Mesodermal cell (in vitro differentiated cells): Measurements from ENCODE around the gene RNF20. TPM values are rescaled to one million over a fixed set of nuclear protein-coding genes. Genes with fewer than 3 reads are reported as not detected.
A peak's percentile ranks its signal among the peaks of the same experiment; 100 is the strongest.

Source experiments
- H3K27ac ChIP-seq: 2 replicates; pipeline ENCODE4 v1.7.0; 2013; ENCODE audit warnings: mild to moderate bottlenecking, low read depth, low read length, moderate library complexity; ENCODE audit not compliant: severe bottlenecking
- H3K36me3 ChIP-seq: 2 replicates; pipeline ENCODE4 v1.7.1; 2013; ENCODE audit warnings: mild to moderate bottlenecking, low read length, moderate library complexity; ENCODE audit not compliant: control insufficient read depth, insufficient read depth
- H3K4me1 ChIP-seq: one replicate; pipeline ENCODE4 v1.7.1; 2013; ENCODE audit warnings: mild to moderate bottlenecking, low read length; ENCODE audit not compliant: insufficient read depth, control insufficient read depth, poor library complexity, severe bottlenecking
- H3K4me3 ChIP-seq: 2 replicates; pipeline ENCODE4 v1.7.0; 2013; ENCODE audit warnings: low read length, control low read depth, mild to moderate bottlenecking; ENCODE audit not compliant: insufficient read depth, poor library complexity, severe bottlenecking; ENCODE audit errors: extremely low read depth
- H3K9me3 ChIP-seq: 2 replicates; pipeline ENCODE4 v1.7.1; 2013; ENCODE audit warnings: mild to moderate bottlenecking, low read length, moderate library complexity; ENCODE audit not compliant: control insufficient read depth
- WGBS, 2 experiments: methylation state at CpG; one replicate each; pipeline ENCODE4 v1.1.5; 2013; ENCODE audit warnings: missing lambda C conversion rate in 2 of 2; ENCODE audit not compliant: insufficient coverage in 2 of 2; 5-methylcytosine and 5-hydroxymethylcytosine counted together
- polyA plus RNA-seq, 2 experiments: library from polyadenylated mRNA; stranded (reverse); fragments of 50-300 nt; gene quantifications; one replicate each; pipeline ENCODE4 v1.2.3, GENCODE V29; 2013

The RNF20 gene, protein sequence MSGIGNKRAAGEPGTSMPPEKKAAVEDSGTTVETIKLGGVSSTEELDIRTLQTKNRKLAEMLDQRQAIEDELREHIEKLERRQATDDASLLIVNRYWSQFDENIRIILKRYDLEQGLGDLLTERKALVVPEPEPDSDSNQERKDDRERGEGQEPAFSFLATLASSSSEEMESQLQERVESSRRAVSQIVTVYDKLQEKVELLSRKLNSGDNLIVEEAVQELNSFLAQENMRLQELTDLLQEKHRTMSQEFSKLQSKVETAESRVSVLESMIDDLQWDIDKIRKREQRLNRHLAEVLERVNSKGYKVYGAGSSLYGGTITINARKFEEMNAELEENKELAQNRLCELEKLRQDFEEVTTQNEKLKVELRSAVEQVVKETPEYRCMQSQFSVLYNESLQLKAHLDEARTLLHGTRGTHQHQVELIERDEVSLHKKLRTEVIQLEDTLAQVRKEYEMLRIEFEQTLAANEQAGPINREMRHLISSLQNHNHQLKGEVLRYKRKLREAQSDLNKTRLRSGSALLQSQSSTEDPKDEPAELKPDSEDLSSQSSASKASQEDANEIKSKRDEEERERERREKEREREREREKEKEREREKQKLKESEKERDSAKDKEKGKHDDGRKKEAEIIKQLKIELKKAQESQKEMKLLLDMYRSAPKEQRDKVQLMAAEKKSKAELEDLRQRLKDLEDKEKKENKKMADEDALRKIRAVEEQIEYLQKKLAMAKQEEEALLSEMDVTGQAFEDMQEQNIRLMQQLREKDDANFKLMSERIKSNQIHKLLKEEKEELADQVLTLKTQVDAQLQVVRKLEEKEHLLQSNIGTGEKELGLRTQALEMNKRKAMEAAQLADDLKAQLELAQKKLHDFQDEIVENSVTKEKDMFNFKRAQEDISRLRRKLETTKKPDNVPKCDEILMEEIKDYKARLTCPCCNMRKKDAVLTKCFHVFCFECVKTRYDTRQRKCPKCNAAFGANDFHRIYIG
- 26.4 TPM for polyA plus RNA-seq (2013, experiment 1 of 2)
- 25.7 TPM for polyA plus RNA-seq (2013, experiment 2 of 2)

DNA sequence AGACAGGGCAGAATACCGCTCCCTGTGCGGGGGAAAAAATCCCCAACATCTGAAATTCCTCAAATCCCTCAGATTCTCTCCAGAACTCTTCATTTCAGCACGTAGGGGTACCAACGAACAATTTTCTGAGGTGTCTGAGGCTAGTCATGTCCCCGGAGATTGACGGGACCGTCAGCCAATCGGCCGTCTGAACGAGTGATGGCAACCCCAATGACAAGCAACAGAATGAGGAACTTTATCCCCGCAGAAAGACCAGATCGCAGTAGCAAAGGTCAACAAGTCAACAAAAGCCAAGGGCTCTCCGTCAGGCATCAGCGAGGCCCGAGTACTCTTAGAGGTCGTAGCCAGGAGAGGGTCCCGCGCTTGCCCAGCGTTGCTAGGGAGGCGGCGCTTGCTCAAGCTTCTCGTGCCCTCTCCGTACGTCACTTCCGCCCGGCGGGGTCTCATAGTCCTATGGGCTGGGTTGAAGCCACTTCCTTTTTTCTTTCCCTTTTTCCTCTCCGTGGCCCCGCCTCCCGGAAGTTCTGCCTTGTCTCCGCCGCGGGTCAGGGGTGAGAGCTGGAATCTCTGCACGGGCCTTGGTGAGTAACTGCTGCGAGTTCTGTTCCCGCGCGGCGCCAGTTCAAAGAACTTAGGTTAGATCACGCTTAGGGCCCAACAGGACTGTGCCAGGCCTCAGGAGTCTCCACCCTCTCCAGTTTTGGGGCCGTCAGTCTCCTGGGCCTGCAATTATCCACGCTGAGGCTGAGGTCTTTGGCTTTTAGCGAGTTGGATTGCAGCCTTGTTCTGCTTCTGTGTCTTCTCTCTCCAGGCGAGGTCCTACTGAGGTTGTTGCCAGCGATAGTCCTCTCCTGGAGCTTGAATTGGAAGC lies at the start of gene RNF20:
RNF20 (plus strand) TSS at position 520 of the 871 bp plus-strand sequence. CDS start 1,571 bp downstream, outside the sequence.
- H3K27ac ChIP-seq = peak within 1 kb of the TSS; percentile 98
- H3K9me3 ChIP-seq = no peaks in the 10 kb centered on the region
- peak within 1 kb of the TSS; percentile 85 for H3K4me3 ChIP-seq
- H3K36me3 ChIP-seq = peaks cover 28% of the 10 kb centered on the region
- H3K4me1 ChIP-seq = no peaks in the 10 kb centered on the region
- WGBS, 2 experiments = 0% methylated on average over 36 to 43 of the region's 45 CpGs

DNA sequence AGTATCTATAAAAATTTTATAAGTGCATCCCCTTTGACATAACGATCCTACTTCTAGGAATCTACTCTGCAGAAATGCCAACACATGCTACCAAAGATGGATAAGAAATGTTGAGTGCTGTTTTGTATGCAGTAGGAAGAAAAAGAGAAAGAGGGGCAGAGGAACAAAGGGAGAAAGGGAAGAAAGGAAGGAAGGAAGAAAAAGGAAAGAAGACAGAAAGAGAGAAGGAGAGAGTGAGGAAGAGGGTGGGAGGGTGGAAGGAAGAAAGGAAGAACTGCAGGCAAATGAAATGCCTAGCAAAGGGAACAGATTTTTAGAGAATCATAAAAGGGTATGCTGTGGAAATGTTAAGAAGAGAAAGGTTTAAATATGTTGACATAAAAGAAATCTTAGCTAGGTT lies 49.6 kb upstream of the RNF20 start:
- WGBS, 2 experiments = no CpG with 5 or more reads among the region's 1 CpG

DNA sequence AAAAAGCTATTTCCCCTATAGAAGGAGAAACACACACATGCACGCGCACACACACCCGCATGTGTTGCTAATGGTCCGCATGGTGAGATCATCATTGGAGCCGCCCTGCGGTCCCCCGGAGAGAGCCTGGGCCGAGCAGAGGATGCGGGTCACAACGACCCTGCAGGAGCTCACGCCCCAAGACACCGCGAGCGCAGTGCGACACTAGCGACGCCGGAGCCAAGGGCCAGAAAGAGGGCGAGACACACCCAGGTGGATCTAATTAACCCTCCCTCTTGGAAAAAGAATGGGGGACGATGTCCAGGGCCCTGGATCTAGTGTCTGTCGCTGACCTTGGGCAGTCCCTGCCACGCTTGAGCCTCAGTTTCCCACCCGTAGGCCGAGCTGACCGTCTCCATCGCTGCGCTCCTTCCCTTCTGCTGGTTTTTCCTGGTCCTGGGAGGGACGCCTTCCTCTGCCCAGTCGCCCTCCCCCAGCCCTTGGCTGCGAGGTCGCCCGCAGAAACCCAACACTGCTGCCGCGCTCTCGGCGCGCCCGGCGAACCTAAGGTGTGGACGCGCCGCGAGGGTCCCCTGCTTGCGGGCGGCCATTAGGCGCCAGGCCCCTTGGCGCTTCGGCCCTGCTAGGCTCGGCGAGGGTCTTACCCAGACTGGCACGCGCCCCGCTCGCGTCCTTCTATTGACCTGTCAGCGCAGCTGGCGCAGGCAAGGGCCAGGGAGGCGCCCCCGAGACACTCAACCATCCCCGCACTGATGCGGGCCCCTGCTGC lies 47.5 kb upstream of the RNF20 start:
- Histone ChIP-seq H3K27ac (no peak overlapping the region), H3K4me3 (peak overlapping the region; percentile 60), H3K36me3 (no peaks in the 10 kb centered on the region), H3K4me1 (no peaks in the 10 kb centered on the region), H3K9me3 (no peaks in the 10 kb centered on the region)
- WGBS, 2 experiments = 2% methylated on average over 54 to 57 of the region's 61 CpGs

More for the DNA sequence above, 49.6 kb upstream of the RNF20 start:
- Histone ChIP-seq H3K4me1 (no peaks in the 10 kb centered on the region), H3K36me3 (no peaks in the 10 kb centered on the region), H3K4me3 (no peak overlapping the region), H3K27ac (no peak overlapping the region), H3K9me3 (no peaks in the 10 kb centered on the region)

DNA sequence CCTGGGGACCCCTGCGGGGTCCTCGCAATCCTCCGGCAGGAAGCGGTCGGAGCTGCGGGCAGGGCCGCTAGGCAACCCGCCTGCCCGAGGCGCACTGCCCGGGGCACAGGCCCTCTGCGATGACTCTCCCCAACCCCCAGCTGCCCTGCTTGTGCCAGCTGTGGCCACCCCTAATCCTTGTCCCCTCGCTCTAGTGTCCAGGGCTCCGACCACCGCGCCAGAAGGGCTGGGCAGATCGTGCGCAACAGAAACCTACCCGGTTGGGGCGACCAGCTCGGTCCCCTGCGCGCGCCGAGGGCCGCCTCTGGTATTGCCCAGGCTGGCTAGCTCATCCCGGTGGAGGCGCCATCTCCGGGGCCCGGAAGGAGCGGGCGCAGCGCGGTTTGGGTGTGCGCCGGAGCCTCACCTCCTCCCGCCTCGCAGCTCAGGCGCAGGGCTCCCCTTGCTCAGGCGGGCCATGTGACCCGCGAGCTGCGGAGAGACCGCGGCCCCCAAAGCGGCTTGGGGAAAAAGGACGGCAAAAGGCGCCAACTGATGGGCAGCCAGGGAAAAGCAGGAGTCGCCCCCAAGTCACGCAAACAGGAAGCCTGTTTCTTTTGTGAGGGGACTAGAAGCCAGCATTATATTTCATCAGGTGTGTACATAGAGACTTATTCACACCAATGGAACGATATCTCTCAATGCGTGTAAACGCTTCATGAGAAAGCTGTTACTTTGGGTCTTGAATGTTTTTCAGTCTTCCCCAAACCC lies 46.8 kb upstream of the RNF20 start:
- no peak overlapping the region for H3K27ac ChIP-seq
- 0 to 2% methylated on average over 38 to 39 of the region's 53 CpGs for WGBS, 2 experiments

DNA sequence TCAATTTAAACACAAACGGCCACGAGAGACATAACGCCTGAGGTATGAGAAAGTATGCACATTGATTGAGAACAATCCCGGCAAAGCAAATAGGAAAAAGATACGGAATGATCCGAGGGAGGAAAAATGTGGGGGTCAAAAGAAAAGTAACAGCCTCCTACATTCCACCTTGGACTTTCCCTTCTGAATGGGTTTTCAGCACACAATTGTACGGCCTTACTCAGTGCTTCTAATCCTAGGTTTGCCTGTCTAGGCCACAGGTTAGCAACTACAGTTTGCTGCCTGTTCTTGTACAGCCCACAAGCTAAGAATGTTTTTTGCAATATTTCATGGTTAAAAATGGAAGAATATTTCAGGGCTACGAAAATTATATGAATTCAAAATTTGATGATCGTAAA lies 46.2 kb upstream of the RNF20 start:
- no peaks in the 10 kb centered on the region for H3K9me3 ChIP-seq
- WGBS, 2 experiments = 49 to 100% methylated on average over 1 to 4 of the region's 9 CpGs
- H3K27ac ChIP-seq = no peak overlapping the region
- H3K4me1 ChIP-seq = no peaks in the 10 kb centered on the region
- H3K4me3 ChIP-seq = peak overlapping the region; percentile 60
- H3K36me3 ChIP-seq = no peaks in the 10 kb centered on the region

More for the DNA sequence above, 46.8 kb upstream of the RNF20 start:
- H3K9me3 ChIP-seq = no peaks in the 10 kb centered on the region
- peak overlapping the region; percentile 60 for H3K4me3 ChIP-seq
- no peaks in the 10 kb centered on the region for H3K4me1 ChIP-seq
- no peaks in the 10 kb centered on the region for H3K36me3 ChIP-seq

DNA sequence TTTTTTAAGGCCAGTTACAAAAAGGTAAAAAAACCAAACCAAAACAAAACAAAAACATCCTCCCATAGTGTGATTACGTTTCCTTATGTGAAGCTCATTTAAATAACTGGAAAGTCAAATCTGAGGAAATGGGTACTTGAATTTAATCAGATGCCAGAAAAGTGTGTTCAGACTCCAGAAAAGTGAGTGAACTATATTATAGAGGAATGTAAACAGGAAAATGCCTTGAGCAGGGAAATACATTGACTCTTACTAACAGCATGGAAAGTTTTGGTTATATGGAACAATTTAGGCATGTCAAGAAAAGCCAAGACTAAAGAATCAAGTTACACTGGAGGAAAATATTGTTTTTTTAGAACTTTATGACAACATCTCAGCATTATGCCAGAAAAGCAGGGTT lies 37.8 kb upstream of the RNF20 start:
- 40 to 50% methylated on average over 1 of the region's 1 CpG for WGBS, 2 experiments
- H3K4me1 ChIP-seq = peaks cover 6% of the 10 kb centered on the region
- no peaks in the 10 kb centered on the region for H3K9me3 ChIP-seq
- peak overlapping the region; percentile 82 for H3K27ac ChIP-seq
- no peaks in the 10 kb centered on the region for H3K36me3 ChIP-seq
- no peak overlapping the region for H3K4me3 ChIP-seq

DNA sequence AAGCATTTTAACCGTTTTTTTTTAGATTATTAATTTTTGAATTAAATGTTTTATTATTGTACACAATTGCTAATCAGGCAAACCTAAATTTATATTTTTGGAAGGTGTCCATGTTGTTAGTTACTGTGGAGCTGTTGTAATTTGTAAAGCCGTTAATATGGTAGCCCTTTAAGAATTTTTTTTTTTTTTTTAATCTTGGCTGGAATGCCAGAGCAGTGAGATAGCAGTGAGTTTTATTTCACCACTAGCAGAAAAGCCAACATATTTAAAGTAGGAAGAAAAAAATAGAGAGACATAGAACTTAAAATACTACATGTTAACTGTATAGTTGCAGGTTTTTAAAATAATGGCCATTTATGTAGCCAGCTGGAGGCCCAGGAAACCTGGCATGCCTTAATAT lies 35.3 kb upstream of the RNF20 start:
- Histone ChIP-seq H3K36me3 (no peaks in the 10 kb centered on the region), H3K27ac (no peak overlapping the region), H3K9me3 (no peaks in the 10 kb centered on the region), H3K4me1 (peaks cover 6% of the 10 kb centered on the region), H3K4me3 (no peak overlapping the region)
- no CpG with 5 or more reads among the region's 2 CpGs for WGBS, 2 experiments

DNA sequence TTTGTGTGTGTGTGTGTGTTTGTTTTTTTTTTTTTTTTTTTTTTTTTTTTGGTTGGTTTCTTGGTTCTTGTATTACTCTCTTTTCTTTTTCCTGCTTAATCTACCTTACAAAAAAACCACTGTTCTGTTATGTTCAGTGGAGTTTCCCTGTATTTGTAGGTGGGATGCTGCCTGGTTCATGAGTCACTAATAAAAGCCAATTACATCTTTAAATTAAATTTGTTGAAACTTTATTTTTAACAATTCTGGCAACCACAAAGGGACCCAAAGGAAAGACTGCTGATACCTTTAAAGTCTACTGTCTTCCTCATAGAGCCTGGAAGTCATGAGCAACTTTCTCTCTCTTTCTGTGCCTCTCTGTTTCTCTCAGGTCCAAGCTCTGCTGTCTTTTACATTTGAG lies 29.5 kb upstream of the RNF20 start:
- Histone ChIP-seq H3K36me3 (no peaks in the 10 kb centered on the region), H3K27ac (no peak overlapping the region), H3K9me3 (no peaks in the 10 kb centered on the region), H3K4me1 (no peaks in the 10 kb centered on the region), H3K4me3 (no peak overlapping the region)

DNA sequence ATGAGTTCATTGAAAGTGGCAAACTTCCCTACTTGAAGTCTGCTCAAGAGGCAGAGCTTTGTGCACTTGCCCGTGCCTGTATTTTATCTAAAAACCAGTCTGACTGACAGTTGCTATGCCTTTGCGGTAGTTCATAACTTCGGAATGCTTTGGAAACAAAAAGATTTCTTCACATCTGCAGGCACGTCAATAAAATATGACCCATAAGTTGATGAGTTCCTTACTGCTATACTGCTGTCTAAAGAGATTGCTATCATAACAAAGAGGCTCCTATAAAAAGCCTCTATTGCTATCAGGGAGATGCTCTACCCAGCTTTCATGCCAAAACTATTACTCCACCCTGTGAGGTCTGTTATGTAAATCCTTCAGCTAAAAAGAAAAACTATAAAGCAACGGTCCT lies 25.4 kb upstream of the RNF20 start:
- Histone ChIP-seq H3K4me1 (peaks cover 1% of the 10 kb centered on the region), H3K36me3 (no peaks in the 10 kb centered on the region), H3K9me3 (no peaks in the 10 kb centered on the region), H3K27ac (no peak overlapping the region), H3K4me3 (no peak overlapping the region)
- 88 to 90% methylated on average over 2 to 5 of the region's 5 CpGs for WGBS, 2 experiments
